Mesodermal cell (in vitro differentiated cells): ENCODE data around the gene WNT3A.
A peak's percentile ranks its signal among the peaks of the same experiment; 100 is the strongest.

Source experiments
- H3K27ac ChIP-seq: 2 replicates; pipeline ENCODE4 v1.7.0; 2013; ENCODE audit warnings: mild to moderate bottlenecking, low read depth, low read length, moderate library complexity; ENCODE audit not compliant: severe bottlenecking
- H3K36me3 ChIP-seq: 2 replicates; pipeline ENCODE4 v1.7.1; 2013; ENCODE audit warnings: mild to moderate bottlenecking, low read length, moderate library complexity; ENCODE audit not compliant: control insufficient read depth, insufficient read depth
- H3K4me1 ChIP-seq: one replicate; pipeline ENCODE4 v1.7.1; 2013; ENCODE audit warnings: mild to moderate bottlenecking, low read length; ENCODE audit not compliant: insufficient read depth, control insufficient read depth, poor library complexity, severe bottlenecking
- H3K4me3 ChIP-seq: 2 replicates; pipeline ENCODE4 v1.7.0; 2013; ENCODE audit warnings: low read length, control low read depth, mild to moderate bottlenecking; ENCODE audit not compliant: insufficient read depth, poor library complexity, severe bottlenecking; ENCODE audit errors: extremely low read depth
- H3K9me3 ChIP-seq: 2 replicates; pipeline ENCODE4 v1.7.1; 2013; ENCODE audit warnings: mild to moderate bottlenecking, low read length, moderate library complexity; ENCODE audit not compliant: control insufficient read depth
- WGBS, 2 experiments: methylation state at CpG; one replicate each; pipeline ENCODE4 v1.1.5; 2013; ENCODE audit warnings: missing lambda C conversion rate in 2 of 2; ENCODE audit not compliant: insufficient coverage in 2 of 2; 5-methylcytosine and 5-hydroxymethylcytosine counted together

WNT3A gene

DNA sequence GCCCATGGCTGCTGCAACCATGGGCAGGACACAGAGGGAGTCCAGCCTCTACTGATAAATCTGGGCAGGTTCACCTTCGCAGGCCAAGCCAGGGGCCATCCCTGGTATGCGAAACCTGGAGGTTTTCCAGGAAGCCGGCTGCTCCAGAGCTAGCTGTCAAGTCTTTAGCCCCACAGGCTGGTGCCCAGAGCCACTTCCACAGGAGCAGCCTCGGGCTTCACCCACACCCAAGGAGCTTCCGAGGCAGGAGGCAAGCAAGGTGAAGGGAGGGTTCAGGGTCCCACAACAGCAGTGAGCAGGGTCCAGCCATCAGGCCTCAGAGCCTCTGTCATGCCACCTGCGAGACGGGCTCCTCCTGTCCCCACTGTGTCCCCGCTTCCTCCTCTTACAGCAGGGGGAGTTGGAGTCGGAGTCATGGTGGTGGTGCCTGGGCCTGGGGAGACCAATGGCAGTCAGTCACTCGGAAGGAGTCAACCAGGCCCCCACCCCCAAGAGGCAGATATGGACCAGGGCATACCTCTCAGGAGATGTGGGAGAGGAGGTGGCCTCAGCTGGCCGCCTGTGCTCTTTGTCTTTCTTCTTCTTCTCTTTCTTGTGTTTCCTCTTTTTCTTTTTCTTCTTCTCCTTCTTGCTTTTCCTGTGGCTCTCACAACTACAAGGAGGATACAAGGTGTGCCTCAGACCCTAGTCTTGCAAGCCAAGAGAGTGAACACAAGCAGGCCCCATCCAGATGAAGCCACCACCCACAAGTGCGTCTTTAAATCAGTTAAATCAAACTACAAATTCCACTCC lies 94.2 kb downstream of the WNT3A start:
- Histone ChIP-seq H3K36me3 (peaks cover 52% of the 10 kb centered on the region), H3K4me1 (peaks cover 6% of the 10 kb centered on the region), H3K27ac (no peak overlapping the region), H3K4me3 (peak overlapping the region; percentile 93), H3K9me3 (no peaks in the 10 kb centered on the region)
- 92 to 99% methylated on average over 5 of the region's 12 CpGs for WGBS, 2 experiments

GRCh38 chr1:228101614-228101993 lies 94.8 kb downstream of the WNT3A start:
- peaks cover 51% of the 10 kb centered on the region for H3K36me3 ChIP-seq

DNA sequence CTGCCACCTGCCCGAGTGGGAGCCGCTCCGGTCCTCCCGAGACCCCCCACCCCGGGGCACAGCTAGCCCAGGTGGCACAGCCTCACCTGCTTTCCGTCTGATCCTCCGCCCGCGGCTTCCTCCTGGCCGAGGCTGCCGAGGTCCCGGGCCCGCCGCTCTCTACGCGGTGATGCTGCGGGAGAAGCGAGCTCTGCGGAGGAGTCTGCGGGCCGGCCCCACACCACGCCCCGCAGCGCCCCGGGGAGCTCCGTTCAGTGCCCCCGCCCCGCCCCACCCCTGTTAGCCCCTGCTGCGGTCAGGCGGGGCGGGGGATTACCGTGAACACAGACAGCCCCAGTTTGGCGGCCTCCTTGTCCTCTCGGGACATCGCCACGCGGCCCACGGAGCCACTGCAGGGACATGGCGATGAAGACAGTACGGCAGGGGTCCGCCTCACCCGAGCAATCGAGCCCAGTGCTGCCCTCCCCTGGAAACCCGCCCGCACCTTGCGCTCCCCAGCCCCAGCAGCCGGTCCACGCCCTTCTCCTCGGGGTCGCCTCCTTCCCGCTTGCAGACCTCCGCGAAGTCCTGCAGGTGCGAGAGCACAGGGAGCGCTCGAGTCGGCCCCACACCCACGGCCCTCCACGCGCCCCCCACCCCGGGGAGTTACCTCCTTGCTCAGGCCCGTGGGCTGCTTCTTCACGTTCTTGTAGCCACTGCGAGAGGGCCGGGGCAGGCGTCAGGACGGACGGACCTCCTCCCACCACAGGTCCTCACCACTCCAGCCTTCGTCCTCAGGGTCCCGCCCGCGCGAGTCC lies 95.4 kb downstream of the WNT3A start:
- Histone ChIP-seq H3K4me3 (peak overlapping the region; percentile 93), H3K9me3 (no peaks in the 10 kb centered on the region), H3K4me1 (peaks cover 6% of the 10 kb centered on the region), H3K27ac (no peak overlapping the region), H3K36me3 (peaks cover 51% of the 10 kb centered on the region)
- 12 to 14% methylated on average over 28 to 55 of the region's 73 CpGs for WGBS, 2 experiments

More at GRCh38 chr1:228101614-228101993, 94.8 kb downstream of the WNT3A start:
- Histone ChIP-seq H3K27ac (no peak overlapping the region), H3K4me1 (peaks cover 6% of the 10 kb centered on the region), H3K9me3 (no peaks in the 10 kb centered on the region), H3K4me3 (peak overlapping the region; percentile 93)
- 77 to 79% methylated on average over 9 to 15 of the region's 15 CpGs for WGBS, 2 experiments

DNA sequence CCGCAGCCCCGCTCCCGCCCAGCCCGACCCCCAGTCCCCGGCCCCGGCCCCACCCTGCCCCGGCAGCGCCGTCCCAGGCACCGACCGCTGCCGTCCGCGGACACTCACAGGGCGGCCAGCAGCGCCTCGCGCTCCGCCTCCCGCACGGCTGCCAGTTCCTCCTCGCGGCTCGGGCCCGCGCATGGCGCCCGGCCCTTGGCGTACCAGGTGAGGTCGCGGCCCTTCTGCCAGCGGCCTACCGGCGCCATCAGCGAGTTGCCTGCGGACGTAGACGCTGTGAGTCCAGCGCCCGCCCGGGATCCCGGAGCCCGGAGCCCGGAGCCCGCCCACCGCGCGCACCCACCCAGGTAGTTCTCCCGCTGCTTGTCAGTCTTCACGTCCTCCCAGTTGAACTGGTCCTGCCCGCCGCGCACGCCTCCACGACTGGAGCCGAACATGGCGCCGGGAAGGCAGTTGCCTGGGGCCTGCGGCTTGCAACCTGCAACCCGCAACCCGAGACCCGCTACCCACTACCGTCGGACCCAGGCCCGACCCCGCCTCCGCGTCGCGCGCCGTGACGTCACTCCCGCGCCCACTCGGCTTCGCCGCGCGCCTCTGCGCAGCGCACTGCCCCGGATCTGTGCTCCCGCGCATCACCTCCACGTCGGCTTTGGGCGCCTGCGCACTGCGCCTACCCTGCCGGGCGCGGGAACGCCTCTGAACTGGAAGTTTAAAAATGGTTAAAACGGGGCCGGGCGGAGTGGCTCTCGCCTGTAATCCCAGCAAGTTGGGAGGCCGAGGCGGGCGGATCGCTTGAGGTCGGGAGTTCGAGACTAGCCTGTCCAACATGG lies 96.2 kb downstream of the WNT3A start, which contains the start of gene C1orf35:
Gene C1orf35 (minus strand): TSS at position 535 of the 830 bp plus-strand sequence. CDS start 98 bp downstream, at position 437.
- WGBS, 2 experiments: 0 to 1% methylated on average over 71 to 93 of the region's 104 CpGs
- peak within 1 kb of the TSS; percentile 69 for H3K27ac ChIP-seq

DNA sequence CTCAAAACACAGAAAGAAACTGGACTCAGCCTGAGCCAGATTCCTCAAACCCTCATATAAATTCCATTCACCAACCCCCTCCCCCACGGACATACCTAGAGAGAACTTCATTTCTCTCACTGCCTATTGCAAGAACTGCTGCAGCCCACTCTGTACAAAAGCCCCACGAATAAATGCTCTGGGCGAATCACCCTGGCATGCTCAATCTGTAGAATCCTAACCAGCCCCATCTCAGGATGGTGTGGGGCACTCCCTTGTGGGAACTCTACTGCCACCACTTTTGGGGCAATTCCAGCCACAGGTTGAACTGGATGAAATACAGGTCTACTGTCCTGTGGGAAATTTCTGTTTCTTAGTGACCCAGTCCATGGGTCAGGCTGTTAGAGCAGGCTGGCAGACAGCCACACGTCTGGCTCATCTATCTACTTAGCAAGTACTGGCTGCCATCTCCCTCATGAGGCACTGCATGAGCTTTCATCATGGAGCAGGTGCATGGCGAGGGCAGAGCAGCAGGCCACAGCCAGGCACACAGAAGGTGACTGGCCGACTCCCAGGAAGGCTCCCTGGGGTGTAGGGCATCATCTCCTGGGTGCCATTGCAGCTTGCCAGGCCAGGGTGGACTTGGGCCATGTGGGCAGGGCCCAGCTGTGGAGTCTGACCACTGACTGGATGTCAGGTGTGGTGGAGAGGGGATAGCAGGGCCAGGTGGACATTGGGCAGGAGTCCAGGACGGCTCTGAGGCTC lies 97.9 kb downstream of the WNT3A start:
- WGBS, 2 experiments: 94% methylated on average over 6 to 7 of the region's 7 CpGs
- H3K36me3 ChIP-seq: peaks cover 33% of the 10 kb centered on the region
- peaks cover 10% of the 10 kb centered on the region for H3K4me1 ChIP-seq
- peak overlapping the region; percentile 93 for H3K4me3 ChIP-seq
- no peaks in the 10 kb centered on the region for H3K9me3 ChIP-seq
- H3K27ac ChIP-seq: peak overlapping the region; percentile 53

More for the DNA sequence above, 96.2 kb downstream of the WNT3A start, which contains the start of gene C1orf35:
- H3K36me3 ChIP-seq: peaks cover 50% of the 10 kb centered on the region
- no peaks in the 10 kb centered on the region for H3K9me3 ChIP-seq
- H3K4me3 ChIP-seq: peak within 1 kb of the TSS; percentile 93
- peaks cover 6% of the 10 kb centered on the region for H3K4me1 ChIP-seq

DNA sequence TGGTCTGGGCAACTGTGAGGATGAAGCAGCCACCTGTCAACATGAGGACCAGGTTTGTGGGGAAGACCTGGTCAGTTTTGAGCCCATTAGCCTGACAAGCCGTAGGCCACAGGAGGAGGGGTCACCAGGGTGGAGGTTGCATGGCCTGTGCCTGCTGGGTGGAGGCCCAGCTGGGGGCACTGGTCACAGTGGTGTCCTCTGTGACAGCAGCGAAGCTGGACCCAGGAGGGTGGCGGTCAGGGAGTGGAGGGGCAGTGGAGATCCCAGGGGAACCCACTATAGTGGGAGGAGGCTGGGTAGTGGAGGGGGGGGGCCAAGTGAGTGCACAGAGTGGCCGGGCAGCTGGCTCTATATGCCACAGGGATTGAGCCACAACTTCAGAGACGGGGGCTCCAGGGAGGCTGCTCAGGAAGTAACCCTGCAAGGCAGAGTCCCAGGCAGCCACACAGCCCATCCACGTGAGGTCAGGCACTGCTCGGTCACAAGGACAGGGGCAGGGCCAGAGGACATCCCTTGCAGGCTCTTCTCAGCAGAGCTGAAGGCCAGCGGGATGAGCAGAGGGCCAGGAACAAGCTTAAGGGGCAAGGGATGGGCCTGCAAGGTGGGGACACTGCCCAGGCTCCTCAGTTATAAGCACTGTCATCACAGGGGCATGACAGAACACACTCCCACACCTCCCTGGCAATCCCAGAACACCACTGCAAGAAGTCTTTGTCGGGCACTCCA lies 98.6 kb downstream of the WNT3A start:
- H3K27ac ChIP-seq: no peak overlapping the region
- H3K36me3 ChIP-seq: peaks cover 26% of the 10 kb centered on the region
- no peak overlapping the region for H3K4me3 ChIP-seq
- no peaks in the 10 kb centered on the region for H3K9me3 ChIP-seq
- 91 to 95% methylated on average over 9 of the region's 9 CpGs for WGBS, 2 experiments
- peaks cover 16% of the 10 kb centered on the region for H3K4me1 ChIP-seq

- Histone ChIP-seq H3K9me3 (no peaks in the 10 kb centered on the region), H3K27ac (no peak overlapping the region), H3K36me3 (peaks cover 18% of the 10 kb centered on the region), H3K4me3 (no peak overlapping the region), H3K4me1 (peaks cover 16% of the 10 kb centered on the region)
- WGBS, 2 experiments: 93 to 98% methylated on average over 7 to 8 of the region's 8 CpGs
Observed at GRCh38 chr1:228105996-228106799, 99.4 kb downstream of the WNT3A start.

GRCh38 chr1:228106800-228107054 lies 99.9 kb downstream of the WNT3A start:
- peaks cover 14% of the 10 kb centered on the region for H3K4me1 ChIP-seq

DNA sequence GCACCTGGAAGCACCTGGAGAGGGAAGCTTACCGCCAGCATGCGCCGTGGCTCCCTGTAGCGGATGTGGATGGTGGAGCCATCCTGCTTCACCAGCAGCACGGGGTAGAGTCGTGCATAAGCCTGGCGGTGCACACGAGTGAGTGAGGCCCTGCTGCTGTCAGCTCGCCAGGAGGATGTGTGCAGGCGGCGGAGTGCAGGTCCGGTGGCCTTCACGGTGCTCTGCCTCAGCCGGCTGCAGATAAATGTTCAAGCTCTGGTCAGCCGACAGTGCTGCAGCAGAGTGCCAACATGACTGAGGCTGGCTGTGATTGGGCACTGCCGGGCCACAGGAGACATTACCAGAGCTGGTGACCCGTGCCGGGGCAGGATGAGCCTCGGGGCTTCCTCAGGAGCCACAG lies 100.8 kb downstream of the WNT3A start:
- Histone ChIP-seq H3K36me3 (peaks cover 18% of the 10 kb centered on the region), H3K9me3 (no peaks in the 10 kb centered on the region), H3K4me3 (no peak overlapping the region), H3K4me1 (peaks cover 10% of the 10 kb centered on the region), H3K27ac (no peak overlapping the region)
- 95 to 96% methylated on average over 17 to 19 of the region's 19 CpGs for WGBS, 2 experiments

More at GRCh38 chr1:228106800-228107054, 99.9 kb downstream of the WNT3A start:
- 97 to 99% methylated on average over 9 of the region's 9 CpGs for WGBS, 2 experiments
- Histone ChIP-seq H3K4me3 (no peak overlapping the region), H3K36me3 (peaks cover 18% of the 10 kb centered on the region), H3K27ac (no peak overlapping the region), H3K9me3 (no peaks in the 10 kb centered on the region)
